ENCODE data around the gene CHST15.

CHST15 gene

DNA sequence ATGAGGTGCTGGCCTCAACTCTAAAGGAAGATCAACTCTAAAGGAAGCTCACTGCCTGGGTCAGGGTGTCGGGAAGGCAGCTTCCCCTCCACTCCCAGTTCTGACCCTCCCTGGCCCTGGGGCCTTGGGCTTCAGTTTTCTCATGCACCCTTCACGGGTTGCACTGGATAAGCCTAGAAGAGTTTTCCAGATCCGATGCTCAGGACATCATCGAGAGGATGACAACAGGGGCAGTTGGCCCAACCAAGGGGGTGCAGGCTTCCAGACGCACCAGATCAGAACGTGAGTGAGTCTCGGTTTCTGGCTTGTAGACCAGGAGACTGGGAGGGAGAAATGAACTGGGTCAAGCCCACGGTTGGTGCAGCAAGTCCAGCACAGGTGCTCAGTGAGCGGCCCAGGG lies 34.2 kb upstream of the CHST15 start:
- Histone ChIP-seq H3K4me3 (ENCODE audit: low read depth in 1 of 2, low read length in 2 of 2) (no peak overlapping the region), H3K36me3 (ENCODE audit: insufficient read depth, low read length) (no peaks in the 10 kb centered on the region), H2AFZ (ENCODE audit: low read depth, low read length) (no peak overlapping the region), H3K27ac (ENCODE audit: low read length) (0 out of 2 replicates have a peak overlapping the region, but pooled peaks have one; percentile 11), H3K9me3 (ENCODE audit: insufficient read depth, low read length, severe bottlenecking) (no peaks in the 10 kb centered on the region), H3K27me3 (ENCODE audit: insufficient read depth, low read length, poor library complexity) (no peaks in the 10 kb centered on the region), H4K20me1 (ENCODE audit: insufficient read depth, low read length) (no peaks in the 10 kb centered on the region), H3K4me2 (ENCODE audit: insufficient read depth, low read length) (no peak overlapping the region), H3K4me1 (ENCODE audit: insufficient read depth, low read length) (peaks cover 17% of the 10 kb centered on the region; the same call in 1 of the 2 replicates), H3K9ac (ENCODE audit: low read depth, low read length) (no peak overlapping the region), H3K79me2 (ENCODE audit: insufficient read depth, low read length) (no peaks in the 10 kb centered on the region)
- TF ChIP-seq, protein P1, sequence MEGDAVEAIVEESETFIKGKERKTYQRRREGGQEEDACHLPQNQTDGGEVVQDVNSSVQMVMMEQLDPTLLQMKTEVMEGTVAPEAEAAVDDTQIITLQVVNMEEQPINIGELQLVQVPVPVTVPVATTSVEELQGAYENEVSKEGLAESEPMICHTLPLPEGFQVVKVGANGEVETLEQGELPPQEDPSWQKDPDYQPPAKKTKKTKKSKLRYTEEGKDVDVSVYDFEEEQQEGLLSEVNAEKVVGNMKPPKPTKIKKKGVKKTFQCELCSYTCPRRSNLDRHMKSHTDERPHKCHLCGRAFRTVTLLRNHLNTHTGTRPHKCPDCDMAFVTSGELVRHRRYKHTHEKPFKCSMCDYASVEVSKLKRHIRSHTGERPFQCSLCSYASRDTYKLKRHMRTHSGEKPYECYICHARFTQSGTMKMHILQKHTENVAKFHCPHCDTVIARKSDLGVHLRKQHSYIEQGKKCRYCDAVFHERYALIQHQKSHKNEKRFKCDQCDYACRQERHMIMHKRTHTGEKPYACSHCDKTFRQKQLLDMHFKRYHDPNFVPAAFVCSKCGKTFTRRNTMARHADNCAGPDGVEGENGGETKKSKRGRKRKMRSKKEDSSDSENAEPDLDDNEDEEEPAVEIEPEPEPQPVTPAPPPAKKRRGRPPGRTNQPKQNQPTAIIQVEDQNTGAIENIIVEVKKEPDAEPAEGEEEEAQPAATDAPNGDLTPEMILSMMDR (IDR thresholded peaks at IDR 0.05; ENCODE audit: borderline replicate concordance, extremely low read depth, low read length, poor library complexity, severe bottlenecking) = no peak
- TF ChIP-seq EZH2 (IDR thresholded peaks at IDR 0.05; ENCODE audit: borderline replicate concordance, low read depth, low read length, severe bottlenecking) = no peak
- ATAC-seq (ENCODE audit: insufficient read depth, low read depth) (no peak), DNase-seq (no peak)

DNA sequence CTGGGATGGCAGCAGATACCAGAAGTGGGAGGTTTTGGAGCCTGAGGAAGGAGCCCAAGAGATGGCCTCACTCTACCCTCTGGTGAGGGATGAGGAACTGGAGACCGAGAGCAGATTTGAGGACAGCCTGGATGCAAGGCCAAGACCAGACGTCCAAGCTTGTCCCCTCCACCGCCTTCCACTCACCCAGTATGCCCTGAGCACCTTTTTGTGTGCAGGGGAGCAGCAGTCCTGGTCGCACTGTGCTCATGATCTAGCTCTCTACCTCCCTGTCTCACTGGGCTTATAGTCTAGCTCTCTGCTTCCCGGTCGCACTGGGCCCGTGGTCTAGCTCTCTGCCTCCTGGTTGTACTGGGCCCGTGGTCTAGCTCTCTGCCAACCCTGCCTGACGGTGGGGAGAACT lies 33.6 kb upstream of the CHST15 start:
- Histone ChIP-seq H3K79me2 (ENCODE audit: insufficient read depth, low read length) (no peaks in the 10 kb centered on the region), H3K4me3 (ENCODE audit: low read depth in 1 of 2, low read length in 2 of 2) (no peak overlapping the region), H3K9ac (ENCODE audit: low read depth, low read length) (no peak overlapping the region), H3K4me2 (ENCODE audit: insufficient read depth, low read length) (no peak overlapping the region), H3K9me3 (ENCODE audit: insufficient read depth, low read length, severe bottlenecking) (no peaks in the 10 kb centered on the region), H3K36me3 (ENCODE audit: insufficient read depth, low read length) (no peaks in the 10 kb centered on the region), H4K20me1 (ENCODE audit: insufficient read depth, low read length) (no peaks in the 10 kb centered on the region), H2AFZ (ENCODE audit: low read depth, low read length) (no peak overlapping the region), H3K27ac (ENCODE audit: low read length) (0 out of 2 replicates have a peak overlapping the region, but pooled peaks have one; percentile 0), H3K4me1 (ENCODE audit: insufficient read depth, low read length) (peaks cover 17% of the 10 kb centered on the region; the same call in 1 of the 2 replicates), H3K27me3 (ENCODE audit: insufficient read depth, low read length, poor library complexity) (no peaks in the 10 kb centered on the region)
- TF ChIP-seq EZH2 (IDR thresholded peaks at IDR 0.05; ENCODE audit: borderline replicate concordance, low read depth, low read length, severe bottlenecking) = no peak
- TF ChIP-seq, protein P1 (IDR thresholded peaks at IDR 0.05; ENCODE audit: borderline replicate concordance, extremely low read depth, low read length, poor library complexity, severe bottlenecking) = no peak
- ATAC-seq (ENCODE audit: insufficient read depth, low read depth) (no peak), DNase-seq (no peak)

DNA sequence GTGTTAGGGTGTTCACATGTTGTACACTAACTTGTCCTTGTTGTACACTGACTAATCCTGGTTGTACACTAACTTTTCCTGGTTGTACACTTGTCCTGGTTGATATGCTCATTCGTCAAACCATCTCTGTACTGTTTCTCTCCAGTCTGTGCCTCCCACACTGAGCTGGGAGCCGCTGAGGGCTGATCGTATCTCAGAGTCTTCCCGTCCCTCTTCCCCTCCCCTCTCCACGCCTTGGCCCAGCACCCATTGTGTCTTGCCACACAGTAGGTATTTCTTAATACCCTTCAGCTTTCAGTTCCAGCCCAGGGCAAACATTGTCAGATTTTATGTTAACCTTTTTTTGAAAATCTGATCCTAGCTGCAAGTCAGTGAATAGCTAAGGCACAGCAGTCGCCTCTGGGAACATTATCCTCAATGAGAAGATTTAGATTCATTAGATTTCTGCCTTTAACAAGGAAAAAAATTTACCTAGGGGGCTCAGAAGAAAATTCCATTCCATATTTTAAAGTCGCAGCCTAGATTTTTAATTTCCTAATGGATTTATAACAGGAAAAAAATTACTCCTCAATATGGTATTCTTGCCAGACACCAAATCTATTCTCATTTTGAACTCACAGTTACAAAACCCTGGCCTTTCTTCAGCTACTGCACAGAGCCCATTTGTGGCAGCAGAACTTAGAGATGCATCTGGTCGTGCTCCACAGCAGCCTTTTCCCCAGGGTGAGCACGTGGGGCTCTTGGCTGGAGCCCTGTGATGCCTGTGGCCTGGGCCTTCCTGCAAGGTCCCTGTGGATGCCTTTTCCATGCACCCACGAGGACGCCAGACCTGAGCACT lies 33.0 kb upstream of the CHST15 start:
- no peaks in the 10 kb centered on the region for H3K79me2 ChIP-seq (ENCODE audit: insufficient read depth, low read length)
- H3K4me3 ChIP-seq (ENCODE audit: low read depth in 1 of 2, low read length in 2 of 2) = no peak overlapping the region
- H3K27ac ChIP-seq (ENCODE audit: low read length) = peak overlapping the region; percentile 8; the same call in 1 of the 2 replicates
- H3K27me3 ChIP-seq (ENCODE audit: insufficient read depth, low read length, poor library complexity) = no peaks in the 10 kb centered on the region
- no peaks in the 10 kb centered on the region for H4K20me1 ChIP-seq (ENCODE audit: insufficient read depth, low read length)
- H3K9me3 ChIP-seq (ENCODE audit: insufficient read depth, low read length, severe bottlenecking) = no peaks in the 10 kb centered on the region
- no peak overlapping the region for H3K9ac ChIP-seq (ENCODE audit: low read depth, low read length)
- H3K4me1 ChIP-seq (ENCODE audit: insufficient read depth, low read length) = peaks cover 17% of the 10 kb centered on the region; the same call in 1 of the 2 replicates
- TF ChIP-seq, protein P1 (IDR thresholded peaks at IDR 0.05; ENCODE audit: borderline replicate concordance, extremely low read depth, low read length, poor library complexity, severe bottlenecking) = no peak
- TF ChIP-seq EZH2 (IDR thresholded peaks at IDR 0.05; ENCODE audit: borderline replicate concordance, low read depth, low read length, severe bottlenecking) = no peak
- no peak overlapping the region for H2AFZ ChIP-seq (ENCODE audit: low read depth, low read length)
- DNase-seq = no peak
- 0 out of 3 replicates have a peak, but pooled peaks have one; percentile 11 for ATAC-seq (ENCODE audit: insufficient read depth, low read depth)
- H3K4me2 ChIP-seq (ENCODE audit: insufficient read depth, low read length) = no peak overlapping the region
- H3K36me3 ChIP-seq (ENCODE audit: insufficient read depth, low read length) = no peaks in the 10 kb centered on the region
